HepG2 (cell line): Measurements from ENCODE around the gene UBALD1. TPM values are rescaled to one million over a fixed set of nuclear protein-coding genes. Genes with fewer than 3 reads are reported as not detected.

Source experiments
- AGO2 ChIP-seq: fragments of 200-400 bp; formaldehyde crosslinking; optimal IDR thresholded peaks from 2 replicates; pipeline ENCODE3; 2017; ENCODE audit warnings: mild to moderate bottlenecking, low read depth, low read length, moderate library complexity
- ATAD3A ChIP-seq: sonication (generic); formaldehyde crosslinking; IDR thresholded peaks from 2 replicates; pipeline ENCODE4 v1.4.0; 2020; ENCODE audit warnings: missing genetic modification reagents
- CREM ChIP-seq, 2 experiments: sonication (generic) in 1 of 2; formaldehyde crosslinking in 1 of 2; IDR thresholded peaks; 2 replicates each; pipeline versions ENCODE4 v1.4.0 to v1.6.1; 2016 to 2020; ENCODE audit warnings: antibody characterized with exemption in 1 of 2, mild to moderate bottlenecking in 1 of 2, missing genetic modification reagents in 1 of 2
- ELF1 ChIP-seq: sonication (generic); formaldehyde crosslinking; IDR thresholded peaks from 2 replicates; pipeline ENCODE4 v1.4.0; 2020; ENCODE audit warnings: missing genetic modification reagents
- ETV6 ChIP-seq: sonication (generic); formaldehyde crosslinking; conservative IDR thresholded peaks from 2 replicates; pipeline ENCODE4 v1.4.0; 2020; ENCODE audit warnings: missing genetic modification reagents
- FOSL1 ChIP-seq: sonication (generic); formaldehyde crosslinking; IDR thresholded peaks from 2 replicates; pipeline ENCODE4 v1.9.0; 2021; ENCODE audit warnings: missing genetic modification reagents, borderline replicate concordance
- IRF9 ChIP-seq: sonication (generic); formaldehyde crosslinking; IDR thresholded peaks from 2 replicates; pipeline ENCODE4 v1.8.0; 2022; ENCODE audit warnings: missing genetic modification reagents, mild to moderate bottlenecking, borderline replicate concordance
- KAT7 ChIP-seq: IDR thresholded peaks from 2 replicates; pipeline ENCODE4 v1.6.1; 2018; ENCODE audit warnings: borderline replicate concordance, missing compliant biosample characterization
- MIER2 ChIP-seq: IDR thresholded peaks from 2 replicates; pipeline ENCODE4 v1.6.1; 2016; ENCODE audit warnings: missing biosample characterization, missing genetic modification reagents
- MLX ChIP-seq: IDR thresholded peaks from 2 replicates; pipeline ENCODE4 v1.6.1; 2016
- NCOA2 ChIP-seq: sonication (generic); formaldehyde crosslinking; IDR thresholded peaks from 2 replicates; pipeline ENCODE4 v1.8.0; 2022; ENCODE audit warnings: inconsistent platforms
- ONECUT2 ChIP-seq: sonication (generic); formaldehyde crosslinking; IDR thresholded peaks from 2 replicates; pipeline ENCODE4 v1.4.0; 2020; ENCODE audit warnings: missing genetic modification reagents
- XRCC5 ChIP-seq: fragments of 200-400 bp; formaldehyde crosslinking; optimal IDR thresholded peaks from 2 replicates; pipeline ENCODE3; 2017; ENCODE audit warnings: mild to moderate bottlenecking, low read length
- ZKSCAN1 ChIP-seq: fragments of 150-350 bp; IDR thresholded peaks from 2 replicates; pipeline ENCODE4 v1.6.1; 2014; ENCODE audit warnings: low read length
- ZNF160 ChIP-seq: sonication (generic); formaldehyde crosslinking; IDR thresholded peaks from 2 replicates; pipeline ENCODE4 v1.8.0; 2022; ENCODE audit warnings: mild to moderate bottlenecking, inconsistent platforms, missing genetic modification reagents
- ZNF260 ChIP-seq: sonication (generic); formaldehyde crosslinking; IDR thresholded peaks from 2 replicates; pipeline ENCODE4 v1.4.0; 2020; ENCODE audit warnings: missing genetic modification reagents, low read depth, mild to moderate bottlenecking, borderline replicate concordance
- ZNF567 ChIP-seq: sonication (generic); formaldehyde crosslinking; IDR thresholded peaks from 2 replicates; pipeline ENCODE4 v1.8.1; 2023; ENCODE audit warnings: mild to moderate bottlenecking, missing genetic modification reagents, borderline replicate concordance
- ZNF841 ChIP-seq: sonication (generic); formaldehyde crosslinking; IDR thresholded peaks from 2 replicates; pipeline ENCODE4 v1.8.1; 2023; ENCODE audit warnings: missing genetic modification reagents, borderline replicate concordance
- ZNF850 ChIP-seq: sonication (generic); formaldehyde crosslinking; conservative IDR thresholded peaks from 2 replicates; pipeline ENCODE4 v1.9.0; 2021; ENCODE audit warnings: mild to moderate bottlenecking, missing genetic modification reagents
- ZSCAN30 ChIP-seq: sonication (generic); formaldehyde crosslinking; IDR thresholded peaks from 2 replicates; pipeline ENCODE4 v1.5.0; 2020; ENCODE audit warnings: mild to moderate bottlenecking, missing genetic modification reagents
- polyA plus RNA-seq, 8 experiments: library from polyadenylated mRNA; depleted of rRNA in 3 of 8; stranded (reverse) in 7 of 8; unstranded in 1 of 8; fragments of >200 nt; fragmentation: Illumina TruSeq in 4 of 8; extraction: Trizol in 4 of 8; gene quantifications; 2 replicates each; pipeline versions ENCODE4 v1.2.1 to v1.2.3, GENCODE V29; 2011 to 2016; ENCODE audit warnings: low read depth in 4 of 8, missing spikeins in 1 of 8, mixed read lengths in 1 of 8; ENCODE audit not compliant: insufficient read depth in 1 of 8
- total RNA-seq, 5 experiments: library from RNA; depleted of rRNA; stranded (reverse); fragments of >200 nt; fragmentation: Illumina TruSeq; extraction: Trizol; gene quantifications; 2 replicates each; pipeline ENCODE4 v1.2.3, GENCODE V29; 2016; ENCODE audit warnings: low read depth in 1 of 5
- TF ChIP-seq, protein P1 (sequence below): sonication (generic); formaldehyde crosslinking; conservative IDR thresholded peaks from 2 replicates; pipeline ENCODE4 v1.4.0; 2020; ENCODE audit warnings: missing genetic modification reagents
- TF ChIP-seq, protein P2 (sequence below): sonication (generic); formaldehyde crosslinking; IDR thresholded peaks from 2 replicates; pipeline ENCODE4 v1.4.0; 2020; ENCODE audit warnings: mild to moderate bottlenecking, missing genetic modification reagents, borderline replicate concordance

The UBALD1 gene
- total and polyA plus RNA-seq, 2 of the 13 experiments (the other 11 are each of a cell fraction or from before 2014, with no cell fraction given) = 6.8 to 12.3 TPM

DNA sequence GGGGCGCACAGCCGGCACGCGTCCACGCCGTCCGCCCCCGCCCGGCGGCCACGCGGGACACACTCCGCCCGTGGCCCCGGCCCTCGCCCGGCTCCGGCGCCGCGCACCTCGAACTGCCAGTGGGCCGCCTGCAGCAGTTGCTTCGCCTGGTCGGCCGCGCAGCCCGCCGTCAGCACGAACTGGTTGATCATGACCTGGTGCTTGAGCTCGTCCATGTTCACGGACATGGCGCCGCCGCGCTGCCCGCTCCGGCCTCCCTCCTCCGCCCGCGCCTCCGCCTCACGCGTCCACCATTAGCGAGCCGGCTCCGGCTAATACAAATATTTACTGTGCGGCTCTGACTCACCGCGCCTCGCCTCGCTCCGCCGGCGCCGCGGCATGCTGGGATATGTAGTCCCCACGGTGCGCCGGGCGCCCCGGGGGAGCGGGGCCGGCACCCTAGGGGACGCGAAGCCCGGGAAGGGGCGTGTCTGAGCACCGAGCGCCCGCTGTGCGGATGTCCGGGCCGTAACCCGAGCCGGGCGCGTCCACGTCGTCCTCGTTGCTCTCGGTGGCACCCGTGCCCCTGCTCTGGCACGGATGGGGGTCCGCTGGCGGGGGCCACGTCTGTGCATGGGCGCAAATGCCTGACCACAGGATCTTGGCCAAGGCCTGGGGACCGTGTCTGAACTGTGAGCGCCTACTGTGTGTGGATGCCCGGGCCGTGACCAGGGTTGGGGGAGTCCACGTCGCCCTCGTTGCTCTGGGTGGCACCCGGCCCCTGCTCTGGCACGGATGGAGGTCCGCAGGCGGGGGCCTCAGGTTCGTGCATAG is at the start of gene UBALD1 (continued):
- TF ChIP-seq IRF9 (no peak; the same call in 1 of the 2 replicates), AGO2 (no peak), ZNF160 (CRISPR knock-in tag) (no peak), FOSL1 (CRISPR knock-in tag) (peak; percentile 94), ZNF841 (no peak), MLX (CRISPR knock-in tag) (peak; percentile 21; the same call in 1 of the 2 replicates), ETV6 (CRISPR knock-in tag) (0 out of 2 replicates have a peak, but pooled peaks have one; percentile 58), CREM (IDR thresholded peaks at IDR 0.05) (peak; percentile 77), CREM (CRISPR knock-in tag; IDR thresholded peaks at IDR 0.05) (no peak), XRCC5 (peak; percentile 34), ELF1 (CRISPR knock-in tag) (peak; percentile 73), ZNF260 (no peak), MIER2 (CRISPR knock-in tag) (peak; percentile 19; the same call in 1 of the 2 replicates), ONECUT2 (CRISPR knock-in tag) (no peak), NCOA2 (CRISPR knock-in tag) (no peak), KAT7 (CRISPR knock-in tag) (peak; percentile 93; the same call in 1 of the 2 replicates), ZKSCAN1 (peak; percentile 72), ZSCAN30 (CRISPR knock-in tag) (no peak), ZNF567 (CRISPR knock-in tag) (no peak), ATAD3A (CRISPR knock-in tag) (no peak), ZNF850 (CRISPR knock-in tag) (no peak)
- TF ChIP-seq, protein P1, sequence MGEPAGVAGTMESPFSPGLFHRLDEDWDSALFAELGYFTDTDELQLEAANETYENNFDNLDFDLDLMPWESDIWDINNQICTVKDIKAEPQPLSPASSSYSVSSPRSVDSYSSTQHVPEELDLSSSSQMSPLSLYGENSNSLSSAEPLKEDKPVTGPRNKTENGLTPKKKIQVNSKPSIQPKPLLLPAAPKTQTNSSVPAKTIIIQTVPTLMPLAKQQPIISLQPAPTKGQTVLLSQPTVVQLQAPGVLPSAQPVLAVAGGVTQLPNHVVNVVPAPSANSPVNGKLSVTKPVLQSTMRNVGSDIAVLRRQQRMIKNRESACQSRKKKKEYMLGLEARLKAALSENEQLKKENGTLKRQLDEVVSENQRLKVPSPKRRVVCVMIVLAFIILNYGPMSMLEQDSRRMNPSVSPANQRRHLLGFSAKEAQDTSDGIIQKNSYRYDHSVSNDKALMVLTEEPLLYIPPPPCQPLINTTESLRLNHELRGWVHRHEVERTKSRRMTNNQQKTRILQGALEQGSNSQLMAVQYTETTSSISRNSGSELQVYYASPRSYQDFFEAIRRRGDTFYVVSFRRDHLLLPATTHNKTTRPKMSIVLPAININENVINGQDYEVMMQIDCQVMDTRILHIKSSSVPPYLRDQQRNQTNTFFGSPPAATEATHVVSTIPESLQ (CRISPR knock-in tag) = no peak
- TF ChIP-seq, protein P2, sequence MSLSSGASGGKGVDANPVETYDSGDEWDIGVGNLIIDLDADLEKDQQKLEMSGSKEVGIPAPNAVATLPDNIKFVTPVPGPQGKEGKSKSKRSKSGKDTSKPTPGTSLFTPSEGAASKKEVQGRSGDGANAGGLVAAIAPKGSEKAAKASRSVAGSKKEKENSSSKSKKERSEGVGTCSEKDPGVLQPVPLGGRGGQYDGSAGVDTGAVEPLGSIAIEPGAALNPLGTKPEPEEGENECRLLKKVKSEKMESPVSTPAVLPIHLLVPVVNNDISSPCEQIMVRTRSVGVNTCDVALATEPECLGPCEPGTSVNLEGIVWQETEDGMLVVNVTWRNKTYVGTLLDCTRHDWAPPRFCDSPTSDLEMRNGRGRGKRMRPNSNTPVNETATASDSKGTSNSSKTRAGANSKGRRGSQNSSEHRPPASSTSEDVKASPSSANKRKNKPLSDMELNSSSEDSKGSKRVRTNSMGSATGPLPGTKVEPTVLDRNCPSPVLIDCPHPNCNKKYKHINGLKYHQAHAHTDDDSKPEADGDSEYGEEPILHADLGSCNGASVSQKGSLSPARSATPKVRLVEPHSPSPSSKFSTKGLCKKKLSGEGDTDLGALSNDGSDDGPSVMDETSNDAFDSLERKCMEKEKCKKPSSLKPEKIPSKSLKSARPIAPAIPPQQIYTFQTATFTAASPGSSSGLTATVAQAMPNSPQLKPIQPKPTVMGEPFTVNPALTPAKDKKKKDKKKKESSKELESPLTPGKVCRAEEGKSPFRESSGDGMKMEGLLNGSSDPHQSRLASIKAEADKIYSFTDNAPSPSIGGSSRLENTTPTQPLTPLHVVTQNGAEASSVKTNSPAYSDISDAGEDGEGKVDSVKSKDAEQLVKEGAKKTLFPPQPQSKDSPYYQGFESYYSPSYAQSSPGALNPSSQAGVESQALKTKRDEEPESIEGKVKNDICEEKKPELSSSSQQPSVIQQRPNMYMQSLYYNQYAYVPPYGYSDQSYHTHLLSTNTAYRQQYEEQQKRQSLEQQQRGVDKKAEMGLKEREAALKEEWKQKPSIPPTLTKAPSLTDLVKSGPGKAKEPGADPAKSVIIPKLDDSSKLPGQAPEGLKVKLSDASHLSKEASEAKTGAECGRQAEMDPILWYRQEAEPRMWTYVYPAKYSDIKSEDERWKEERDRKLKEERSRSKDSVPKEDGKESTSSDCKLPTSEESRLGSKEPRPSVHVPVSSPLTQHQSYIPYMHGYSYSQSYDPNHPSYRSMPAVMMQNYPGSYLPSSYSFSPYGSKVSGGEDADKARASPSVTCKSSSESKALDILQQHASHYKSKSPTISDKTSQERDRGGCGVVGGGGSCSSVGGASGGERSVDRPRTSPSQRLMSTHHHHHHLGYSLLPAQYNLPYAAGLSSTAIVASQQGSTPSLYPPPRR = peak; percentile 74; the same call in 1 of the 2 replicates
